ENCODE results near the gene LFNG. TPM values are rescaled to one million over a fixed set of nuclear protein-coding genes. Genes with fewer than 3 reads are reported as not detected.

Gene LFNG
- total and polyA plus RNA-seq, 2 of the 13 experiments (the other 11 are each of a cell fraction or from before 2014, with no cell fraction given) = 0.44 to 1.5 TPM

GRCh38 chr7:2555121-2556052 is 35.8 kb downstream of the LFNG start, which contains the start of gene BRAT1 (continued):
- TF ChIP-seq SMAD3 (CRISPR knock-in tag; IDR thresholded peaks at IDR 0.05) = no peak
- 0 out of 2 replicates have a peak, but pooled peaks have one; percentile 29 for TF ChIP-seq ZNF235 (CRISPR knock-in tag; IDR thresholded peaks at IDR 0.05; ENCODE audit: borderline replicate concordance)
- TF ChIP-seq ZNF260 (CRISPR knock-in tag; IDR thresholded peaks at IDR 0.05; ENCODE audit: borderline replicate concordance, low read depth) = no peak
- TF ChIP-seq ZNF547 (CRISPR knock-in tag; IDR thresholded peaks at IDR 0.05) = peak; percentile 58; the same call in 1 of the 2 replicates
- TF ChIP-seq ZNF75D (CRISPR knock-in tag; IDR thresholded peaks at IDR 0.05; ENCODE audit: borderline replicate concordance) = no peak
- TF ChIP-seq LBX2 (CRISPR knock-in tag; IDR thresholded peaks at IDR 0.05; ENCODE audit: borderline replicate concordance) = no peak
- TF ChIP-seq ZNF761 (CRISPR knock-in tag; conservative IDR thresholded peaks at IDR 0.05) = no peak
- TF ChIP-seq ZSCAN5A (CRISPR knock-in tag; IDR thresholded peaks at IDR 0.05; ENCODE audit: borderline replicate concordance) = 0 out of 2 replicates have a peak, but pooled peaks have one; percentile 15
- no peak for TF ChIP-seq FLYWCH1 (CRISPR knock-in tag; IDR thresholded peaks at IDR 0.05)
- no peak for TF ChIP-seq FOXA3 (CRISPR knock-in tag; IDR thresholded peaks at IDR 0.05)
- TF ChIP-seq HNF1A (IDR thresholded peaks at IDR 0.05; ENCODE audit: low read depth) = no peak
- 0 out of 2 replicates have a peak, but pooled peaks have one; percentile 68 for TF ChIP-seq HNF1A (CRISPR knock-in tag; IDR thresholded peaks at IDR 0.05; ENCODE audit: borderline replicate concordance)
- TF ChIP-seq SKIL (CRISPR knock-in tag; IDR thresholded peaks at IDR 0.05; ENCODE audit: borderline replicate concordance) = 0 out of 2 replicates have a peak, but pooled peaks have one; percentile 24
- no peak for TF ChIP-seq CBX2 (IDR thresholded peaks at IDR 0.05; ENCODE audit: low read depth, low read length)
- no peak for TF ChIP-seq CBX2 (CRISPR knock-in tag; IDR thresholded peaks at IDR 0.05; ENCODE audit: low read depth)
- no peak for TF ChIP-seq HNRNPL (IDR thresholded peaks at IDR 0.05; ENCODE audit: low read depth, low read length)
- no peak for TF ChIP-seq ARNT (IDR thresholded peaks at IDR 0.05)
- no peak for TF ChIP-seq MTA1 (CRISPR knock-in tag; IDR thresholded peaks at IDR 0.05; ENCODE audit: borderline replicate concordance)
- TF ChIP-seq KDM2A (CRISPR knock-in tag; IDR thresholded peaks at IDR 0.05; ENCODE audit: borderline replicate concordance, low read depth) = peak; percentile 63

All from HepG2 (cell line).